GM19238 (cell line): Measurements from ENCODE around the gene PIGQ.
A peak's percentile ranks its signal among the peaks of the same experiment; 100 is the strongest.
"Not testable (repeated sequence)": the region's sequence is repeated elsewhere in the genome, so short reads cannot be mapped to it uniquely, and the experiment has no call there.

ENCODE experiments used
- DNase-seq: peaks from one replicate; pipeline ENCODE4 v3.0.0; 2011; ENCODE audit warnings: low spot score; ENCODE audit not compliant: insufficient read length

The PIGQ gene

DNA sequence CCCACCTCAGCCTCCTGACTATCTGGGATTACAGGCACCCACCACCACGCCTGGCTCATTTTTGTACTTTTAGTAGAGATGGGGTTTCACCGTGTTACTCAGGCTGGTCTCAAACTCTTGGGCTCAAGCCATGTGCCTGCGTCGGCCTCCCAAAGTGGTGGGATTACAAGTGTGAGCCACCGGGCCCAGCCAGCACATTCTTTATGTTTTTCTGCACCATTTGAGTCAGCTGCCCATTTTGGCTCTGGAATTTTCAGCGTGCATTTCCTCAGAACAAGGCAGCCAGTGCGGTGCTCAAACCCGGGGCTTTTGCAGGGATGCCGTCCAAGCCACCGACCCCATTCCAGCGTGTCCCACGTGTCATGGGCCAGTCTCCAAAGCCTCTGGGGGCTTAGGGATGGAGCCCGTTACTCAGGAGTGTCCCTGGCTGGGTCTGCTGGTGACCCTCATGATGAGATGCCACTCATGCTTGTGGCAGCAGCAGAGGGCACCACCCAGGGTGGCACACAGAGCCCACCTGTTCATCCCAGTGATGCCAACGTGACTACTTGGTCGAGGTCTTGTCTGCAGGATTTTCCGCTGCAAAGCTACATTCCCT, 16.4 kb downstream of the PIGQ start:
- DNase-seq, result no peak

DNA sequence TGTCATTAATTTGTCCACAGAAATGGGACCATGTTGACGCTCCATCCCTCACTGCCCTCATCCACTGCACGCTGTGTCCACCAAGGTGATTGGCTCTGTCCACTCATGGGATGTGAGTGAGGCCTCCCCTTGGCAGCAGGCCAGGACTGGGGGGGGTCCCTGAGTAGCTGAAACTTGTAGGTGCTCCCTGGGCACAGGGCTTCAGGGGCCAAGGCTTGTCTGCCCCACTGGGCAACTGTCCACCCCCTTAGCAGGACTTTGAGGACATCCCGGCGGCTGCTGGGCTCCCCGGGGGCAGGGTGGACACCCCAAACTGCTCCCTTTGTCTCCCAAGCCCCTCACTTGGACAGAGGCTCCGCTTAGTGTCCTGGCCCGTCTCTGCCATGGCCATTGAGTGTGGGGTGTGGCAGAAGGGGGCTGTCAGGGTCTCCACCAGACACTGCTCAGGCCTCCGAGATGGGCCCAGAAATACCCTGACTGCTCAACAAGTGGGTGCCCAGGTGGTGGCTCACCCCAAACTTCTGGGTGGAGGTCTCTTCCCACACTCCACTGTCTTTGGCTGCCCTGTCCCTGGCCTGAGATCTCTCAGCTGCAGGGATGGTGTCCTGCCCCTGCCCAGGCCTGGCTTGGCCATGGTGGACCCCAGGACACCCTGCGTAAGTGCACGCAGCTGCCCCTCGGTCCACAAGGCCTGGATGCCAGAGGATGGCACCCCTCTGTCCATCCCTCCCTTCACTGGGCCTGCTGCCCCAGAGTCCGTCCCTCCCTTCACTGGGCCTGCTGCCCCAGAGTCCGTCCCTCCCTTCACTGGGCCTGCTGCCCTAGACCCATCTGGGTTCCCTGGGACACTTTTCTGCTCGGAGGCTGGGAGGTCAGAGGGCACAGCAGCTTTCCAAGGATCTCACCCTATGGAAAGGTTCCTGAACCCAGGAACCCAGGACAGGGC, 17.1 kb downstream of the PIGQ start:
- DNase-seq, result no peak

DNA sequence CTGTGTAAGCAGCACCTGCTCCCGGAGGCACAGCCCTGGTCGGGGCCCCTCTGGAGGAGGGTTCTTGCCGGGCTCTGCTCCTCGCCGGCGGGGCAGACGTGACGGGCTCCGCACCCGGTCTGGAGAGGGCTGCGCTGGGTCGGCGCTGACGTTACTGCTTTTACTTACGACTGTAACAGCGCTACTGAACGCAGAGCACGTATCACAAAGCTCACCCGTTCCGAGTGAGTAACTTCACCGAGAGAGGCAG, 18.8 kb downstream of the PIGQ start:
- DNase-seq, result peak; percentile 45

DNA sequence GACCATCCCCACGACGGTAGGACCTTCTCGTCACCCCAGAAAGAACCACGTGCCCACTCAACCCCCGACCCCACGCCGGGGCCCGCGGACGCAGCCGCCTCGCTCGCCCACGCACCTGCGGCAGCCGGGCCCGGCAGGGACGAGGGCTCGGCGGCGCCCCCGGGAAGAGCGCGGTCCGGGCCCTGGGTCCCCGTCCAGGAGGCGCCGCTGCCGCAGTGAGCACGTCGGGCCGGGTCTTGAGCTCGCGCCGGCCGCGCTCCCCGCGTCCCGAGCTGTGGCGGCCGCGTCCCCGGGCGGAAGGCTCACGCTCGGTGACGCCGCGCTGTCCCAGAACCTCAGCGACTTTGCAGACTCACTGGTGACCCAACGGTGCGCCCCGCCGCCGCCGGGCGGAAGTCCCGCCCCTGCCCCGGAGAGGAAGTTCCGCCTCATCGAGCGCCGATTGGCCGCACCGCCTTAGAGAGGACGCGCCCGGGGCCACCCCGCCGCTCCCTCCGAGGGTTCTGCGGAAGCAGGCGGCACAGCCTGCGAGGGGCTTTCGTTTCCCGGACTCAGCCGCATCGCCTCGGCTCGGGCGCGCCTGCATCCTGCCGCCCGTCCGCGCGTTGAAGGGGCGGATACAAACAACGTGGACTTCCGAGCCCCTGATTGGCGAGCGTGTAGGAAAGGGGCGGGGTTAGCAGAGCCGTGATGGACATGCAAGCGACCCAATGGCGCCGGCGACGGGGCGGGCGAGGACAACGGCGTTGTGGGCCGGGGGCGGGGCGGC, 19.3 kb downstream of the PIGQ start:
- DNase-seq, result peak; percentile 93

DNA sequence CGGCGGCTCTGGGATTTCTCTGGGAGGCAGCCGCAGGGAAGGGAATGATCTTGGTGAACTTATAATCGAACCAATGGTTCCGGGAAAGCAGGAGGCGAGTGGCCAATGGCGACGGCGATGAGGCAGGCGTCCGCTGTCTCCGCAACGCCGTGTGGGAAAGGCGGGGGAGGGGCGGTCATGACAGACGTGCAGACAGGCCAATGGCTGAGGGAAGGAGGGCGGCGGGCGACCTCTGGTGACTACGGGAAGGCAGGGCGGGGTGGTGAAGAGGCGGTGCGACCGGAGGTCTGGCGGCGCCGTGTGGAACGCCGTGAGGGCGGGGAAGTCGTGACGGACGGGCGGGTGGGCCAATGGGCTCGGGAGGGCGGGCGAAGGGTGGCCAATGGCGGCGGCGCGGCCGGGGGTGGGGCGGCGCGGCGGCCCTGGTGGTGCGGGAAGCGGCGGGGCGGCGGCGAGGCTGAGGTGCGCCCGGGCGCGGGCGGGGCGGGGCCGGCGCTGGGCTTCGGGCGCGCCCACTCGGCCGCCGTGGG, 20.0 kb downstream of the PIGQ start, which contains the start of gene RAB40C:
RAB40C (plus strand) TSS at position 409 of the 530 bp plus-strand sequence. CDS start 226 bp downstream, outside the sequence.
- DNase-seq, result peak; percentile 99

DNA sequence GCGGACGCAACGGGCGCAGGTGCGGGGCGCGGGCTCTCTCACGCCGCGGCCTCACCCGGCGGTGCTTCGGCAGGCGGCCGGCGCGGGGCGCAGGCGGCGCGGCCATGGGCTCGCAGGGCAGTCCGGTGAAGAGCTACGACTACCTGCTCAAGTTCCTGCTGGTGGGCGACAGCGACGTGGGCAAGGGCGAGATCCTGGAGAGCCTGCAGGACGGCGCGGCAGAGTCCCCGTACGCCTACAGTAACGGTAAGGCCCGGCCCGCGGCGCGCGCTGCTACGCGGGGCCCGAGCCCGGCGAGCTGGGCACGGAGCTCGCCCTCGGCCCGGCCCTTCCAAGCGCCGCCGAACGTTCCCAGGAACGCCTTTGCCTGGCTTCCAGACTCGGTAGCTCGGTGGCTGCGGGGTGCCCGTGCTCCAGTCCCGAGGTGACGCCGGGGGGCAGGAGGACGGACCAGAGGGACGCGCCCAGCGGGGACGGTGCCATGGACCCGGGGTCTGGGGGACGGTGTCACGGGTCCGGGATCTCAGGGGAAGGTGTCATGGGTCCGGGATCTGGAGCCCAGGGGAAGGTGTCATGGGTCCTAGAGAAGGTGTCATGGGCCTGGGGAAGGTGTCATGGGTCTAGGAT, 20.5 kb downstream of the PIGQ start:
- DNase-seq, result no peak

DNA sequence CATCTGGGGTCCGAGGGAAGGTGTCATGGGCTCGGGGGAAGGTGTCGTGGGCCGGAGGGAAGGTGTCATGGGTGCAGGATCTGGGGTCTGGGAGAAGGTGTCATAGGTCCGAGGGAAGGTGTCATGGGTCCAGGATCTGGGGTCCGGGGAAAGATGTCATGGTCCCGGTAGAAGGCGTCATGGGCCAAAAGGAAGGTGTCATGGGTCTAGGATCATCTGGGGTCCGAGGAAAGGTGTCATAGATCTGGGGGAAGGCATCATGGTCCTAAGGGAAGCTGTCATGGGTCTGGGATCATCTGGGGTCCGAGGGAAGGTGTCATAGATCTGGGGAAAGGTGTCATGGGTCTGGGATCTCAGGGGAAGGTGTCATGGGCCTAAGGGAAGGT, 21.0 kb downstream of the PIGQ start:
- no peak for DNase-seq

DNA sequence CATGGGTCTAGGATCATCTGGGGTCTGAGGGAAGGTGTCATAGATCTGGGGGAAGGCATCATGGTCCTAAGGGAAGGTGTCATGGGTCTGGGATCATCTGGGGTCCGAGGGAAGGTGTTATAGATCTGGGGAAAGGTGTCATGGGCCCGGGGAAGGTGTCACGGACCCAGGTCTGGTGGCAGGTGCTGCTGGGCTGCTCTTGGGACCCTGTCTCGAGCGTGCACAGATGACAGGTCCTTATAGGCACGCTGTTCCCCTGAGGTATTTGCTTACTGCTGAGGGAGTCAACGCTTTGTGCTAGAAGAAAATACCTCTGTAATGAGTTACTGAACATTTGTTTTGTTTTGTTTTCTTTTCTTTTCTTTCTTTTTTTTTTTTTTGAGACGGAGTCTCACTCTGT, 21.5 kb downstream of the PIGQ start:
- DNase-seq, result no peak

DNA sequence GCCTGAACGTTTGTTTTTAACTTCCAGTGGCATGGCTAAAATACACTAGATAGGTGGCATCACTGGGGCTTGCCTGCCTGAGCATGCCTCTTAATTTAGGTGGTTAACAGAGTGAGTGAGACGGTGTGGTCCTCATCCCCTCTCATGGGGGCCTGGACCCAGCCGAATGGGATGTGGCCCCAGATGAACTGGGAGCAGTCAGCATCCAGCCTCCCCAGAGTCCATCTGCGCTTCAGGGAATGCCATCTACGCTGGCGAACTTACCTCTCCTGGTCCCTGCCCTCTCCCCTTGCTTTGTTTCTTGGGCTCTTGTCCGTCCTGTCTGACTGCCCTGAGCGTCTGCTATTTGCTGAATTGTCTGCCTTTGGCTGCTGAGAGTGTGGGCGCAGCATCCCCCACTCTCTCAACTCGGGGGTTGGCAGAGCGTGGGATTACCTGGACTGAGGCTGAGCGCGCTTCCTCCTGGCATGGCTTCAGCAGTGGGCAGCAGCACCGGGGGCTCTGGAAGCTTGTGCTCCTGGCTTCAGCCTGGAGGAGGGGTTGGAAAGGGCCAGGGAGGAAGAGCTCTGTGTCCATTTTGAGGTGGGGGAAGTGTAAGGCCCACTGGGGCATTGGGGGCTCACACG, 22.2 kb downstream of the PIGQ start:
- DNase-seq, result no peak

DNA sequence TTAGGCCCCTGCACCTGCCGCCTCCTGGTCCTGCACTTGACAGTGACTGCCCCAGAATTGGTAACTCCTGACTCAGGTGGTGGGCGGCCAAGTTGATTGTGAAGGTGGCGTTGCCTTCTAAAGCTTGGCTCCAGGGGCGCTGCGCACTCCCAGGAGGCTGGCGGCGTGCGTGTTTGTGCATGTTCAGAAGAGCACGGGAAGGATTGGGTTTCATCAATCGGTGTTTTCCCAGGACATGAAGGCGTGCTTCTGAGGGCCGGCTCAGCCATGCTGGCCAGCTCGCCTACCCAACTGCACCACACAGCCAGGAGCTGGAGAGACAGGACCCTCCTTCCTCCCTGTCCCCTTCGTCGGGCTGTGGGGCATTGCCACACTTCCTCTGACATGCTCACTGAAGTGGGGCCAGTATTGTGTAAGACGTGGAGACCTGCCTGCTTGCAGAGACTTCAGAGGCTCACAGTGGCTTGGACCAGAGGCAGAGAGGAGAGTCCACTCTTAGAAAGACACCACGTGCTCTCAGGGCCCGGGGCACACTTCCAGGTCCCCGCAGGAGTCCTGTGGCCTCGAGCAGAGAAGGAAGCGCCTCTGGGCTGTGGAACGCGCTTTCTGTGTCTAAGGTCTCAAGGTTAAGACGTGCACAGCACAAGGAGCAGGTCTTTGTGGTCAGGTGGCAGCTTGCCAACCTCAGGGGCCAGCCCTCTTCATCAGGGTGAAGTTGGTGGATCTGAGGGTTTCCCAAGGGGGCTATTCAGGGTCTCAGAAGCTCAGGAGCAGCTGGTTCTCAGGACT, 22.9 kb downstream of the PIGQ start:
- no peak for DNase-seq

DNA sequence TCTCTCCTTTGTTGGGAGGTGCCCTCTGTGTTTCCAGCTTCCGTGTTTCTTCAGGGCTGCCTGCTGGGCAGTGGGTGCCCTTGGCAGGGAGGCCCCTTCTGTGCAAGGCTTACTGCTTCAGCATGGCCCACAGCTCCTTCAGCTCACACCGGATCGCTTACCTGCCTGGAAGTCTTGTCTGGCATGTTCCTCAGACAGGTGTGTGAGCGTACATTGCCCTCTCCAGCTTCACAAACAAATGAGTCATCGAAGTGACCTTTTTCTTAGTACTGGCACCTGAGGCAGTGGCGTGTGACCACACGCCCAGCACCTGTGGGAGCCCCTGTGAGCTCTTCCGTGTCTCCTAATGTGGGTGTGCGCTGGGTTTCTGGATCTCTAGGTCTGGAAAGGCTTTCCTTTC, 23.6 kb downstream of the PIGQ start:
- no peak for DNase-seq

DNA sequence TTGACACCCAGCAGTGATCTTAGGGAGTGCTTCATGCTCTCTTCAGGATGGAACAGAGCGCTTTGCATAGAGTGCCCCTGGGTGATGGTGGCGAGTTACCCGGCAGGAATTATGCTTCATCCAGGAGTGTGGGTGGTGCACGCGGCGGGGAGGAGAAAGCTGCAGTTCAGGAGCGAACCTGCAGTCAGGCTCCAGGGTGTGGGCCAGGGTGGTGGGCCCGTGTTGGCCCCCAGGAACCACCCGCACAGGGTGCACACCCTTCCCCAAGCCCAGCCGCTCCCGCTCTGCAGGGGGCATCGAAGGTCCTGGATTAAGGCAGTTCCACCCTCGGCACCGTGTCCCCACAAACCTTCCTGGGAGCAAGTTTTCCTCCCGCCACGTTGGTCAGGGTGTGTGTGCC, 24.0 kb downstream of the PIGQ start:
- no peak for DNase-seq

DNA sequence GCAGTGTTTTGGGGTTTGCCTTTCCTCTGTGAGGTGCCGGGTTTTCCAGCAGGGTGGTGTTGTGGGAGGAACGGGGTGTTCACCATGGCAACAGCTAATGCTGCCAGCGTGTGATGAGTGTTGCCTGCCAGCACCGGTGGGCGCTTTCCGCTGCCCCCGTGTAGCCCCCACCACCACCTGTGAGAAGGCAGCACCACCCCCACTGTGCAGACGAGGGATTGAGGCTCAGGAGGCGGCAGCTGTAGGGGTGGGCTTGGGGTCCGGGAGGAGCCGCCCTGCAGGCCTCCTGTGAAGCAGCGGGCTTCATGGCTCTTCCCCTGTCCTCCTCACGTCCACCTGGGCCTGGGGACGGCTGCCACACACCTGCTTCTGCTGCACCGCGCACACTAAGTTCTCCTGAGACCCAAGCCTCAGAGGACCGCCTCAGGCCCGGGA, 25.3 kb downstream of the PIGQ start:
- no peak for DNase-seq

DNA sequence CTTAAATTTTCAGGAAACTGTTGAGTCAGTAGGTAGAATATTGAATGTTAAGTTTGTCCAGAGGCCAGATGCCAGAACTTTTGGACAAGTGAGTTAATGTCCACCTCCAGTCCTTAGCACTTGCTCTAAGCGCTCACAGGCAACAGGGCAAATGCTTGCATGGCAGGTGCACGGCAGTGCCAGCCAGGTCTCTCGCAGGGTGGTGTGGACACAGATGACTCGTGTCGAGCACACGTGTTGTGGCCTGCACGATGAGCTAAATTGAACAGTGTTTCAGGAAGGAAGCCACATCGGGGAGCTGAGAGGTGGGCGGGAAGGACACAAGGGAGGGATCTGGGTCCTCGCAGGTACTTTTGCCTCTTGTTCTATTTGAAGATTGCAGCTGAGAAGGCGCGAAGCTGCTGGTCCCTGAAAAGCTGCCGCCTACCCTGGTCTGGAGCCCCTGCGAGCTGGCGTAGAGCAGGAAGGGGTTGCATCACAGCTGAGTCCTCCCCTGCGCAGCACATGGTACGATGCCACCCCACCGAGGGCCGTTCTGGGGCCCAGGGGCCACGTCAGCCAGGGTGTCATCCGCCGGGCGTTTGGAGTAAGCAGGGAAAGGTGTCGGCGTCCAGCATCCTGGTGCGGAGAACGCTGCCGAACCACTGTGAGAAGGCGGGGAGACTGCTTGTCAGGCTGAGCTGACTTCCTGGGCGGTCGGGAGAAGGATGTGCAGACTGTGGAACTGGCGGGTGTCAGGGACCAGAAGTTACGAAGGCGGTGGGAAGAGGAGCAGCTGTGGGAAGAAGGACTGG, 26.4 kb downstream of the PIGQ start:
- no peak for DNase-seq

DNA sequence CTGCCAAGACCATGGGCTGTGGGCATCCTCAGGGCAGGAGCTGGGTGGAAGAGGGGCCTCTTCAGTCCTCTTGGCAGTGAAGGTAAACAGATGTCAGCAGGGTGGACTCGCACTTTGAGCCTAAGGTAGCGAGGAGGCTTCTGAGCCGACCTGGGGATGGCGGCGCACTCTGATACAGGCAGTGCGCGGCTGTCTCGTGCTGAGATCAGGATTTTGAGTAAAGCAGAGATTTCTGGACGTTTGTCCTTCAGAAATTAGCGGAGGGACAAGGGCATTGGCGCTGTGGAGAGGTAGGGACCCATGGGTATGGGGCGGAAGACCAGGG, 26.9 kb downstream of the PIGQ start:
- DNase-seq, result no peak

DNA sequence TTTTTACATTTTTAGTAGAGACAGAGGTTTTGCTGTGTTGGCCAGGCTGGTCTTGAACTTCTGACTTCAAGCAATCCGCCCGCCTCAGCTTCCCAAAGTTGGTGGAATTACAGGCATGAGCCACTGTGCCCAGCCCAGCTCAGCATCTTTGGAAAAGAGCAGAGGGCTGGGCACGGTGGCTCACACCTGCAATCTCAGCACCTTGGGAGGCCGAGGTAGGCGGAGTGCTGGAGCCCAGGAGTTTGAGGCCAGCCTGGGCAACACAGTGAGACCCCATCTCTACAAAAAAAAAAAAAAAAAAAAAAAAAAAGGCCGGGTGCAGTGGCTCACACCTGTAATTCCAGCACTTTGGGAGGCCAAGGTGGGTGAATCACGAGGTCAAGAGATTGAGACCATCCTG, 27.9 kb downstream of the PIGQ start:
- DNase-seq, result not testable (repeated sequence)

DNA sequence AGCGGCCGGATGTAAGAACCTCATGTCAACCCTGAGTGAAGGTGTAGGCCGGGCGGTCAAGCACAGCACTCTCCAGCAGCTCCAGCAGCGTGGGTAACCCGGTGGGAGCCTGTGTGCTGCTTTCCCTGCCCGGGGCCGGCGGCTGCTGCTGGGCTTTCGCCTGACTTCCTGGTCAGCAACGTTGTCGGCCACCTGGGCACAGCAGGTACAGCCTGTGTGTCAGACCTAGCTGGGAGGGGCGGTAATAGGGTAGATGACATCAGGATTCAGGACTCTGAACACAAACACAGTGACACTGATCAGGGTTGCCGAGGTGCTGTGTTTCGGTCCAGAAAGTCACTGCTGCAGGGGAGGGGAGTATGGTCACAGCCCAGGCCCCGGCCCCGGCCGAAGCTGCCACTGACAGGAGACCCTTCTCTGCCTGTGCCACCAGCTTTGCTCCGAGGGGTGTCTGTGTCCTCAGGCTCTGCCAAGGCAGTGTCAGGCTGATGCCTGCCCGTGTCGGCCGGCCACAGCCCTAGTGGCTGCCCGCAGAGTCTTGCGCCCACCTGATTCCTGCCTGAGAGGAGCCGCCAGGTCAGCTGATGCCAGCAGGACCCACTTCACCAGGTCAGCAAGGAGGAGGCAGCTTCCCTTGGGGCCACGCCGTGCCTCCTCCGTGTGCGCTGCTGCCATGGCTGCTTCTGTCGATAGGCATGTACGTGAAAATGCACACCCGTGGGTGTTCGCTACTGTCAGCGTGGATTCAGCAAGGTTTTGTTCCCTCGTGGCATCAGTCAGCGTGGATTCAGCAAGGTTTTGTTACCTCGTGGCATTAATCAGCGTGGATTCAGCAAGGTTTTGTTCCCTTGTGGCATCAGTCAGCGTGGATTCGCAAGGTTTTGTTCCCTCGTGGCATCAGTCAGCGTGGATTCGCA, 29.3 kb downstream of the PIGQ start:
- DNase-seq, result no peak

DNA sequence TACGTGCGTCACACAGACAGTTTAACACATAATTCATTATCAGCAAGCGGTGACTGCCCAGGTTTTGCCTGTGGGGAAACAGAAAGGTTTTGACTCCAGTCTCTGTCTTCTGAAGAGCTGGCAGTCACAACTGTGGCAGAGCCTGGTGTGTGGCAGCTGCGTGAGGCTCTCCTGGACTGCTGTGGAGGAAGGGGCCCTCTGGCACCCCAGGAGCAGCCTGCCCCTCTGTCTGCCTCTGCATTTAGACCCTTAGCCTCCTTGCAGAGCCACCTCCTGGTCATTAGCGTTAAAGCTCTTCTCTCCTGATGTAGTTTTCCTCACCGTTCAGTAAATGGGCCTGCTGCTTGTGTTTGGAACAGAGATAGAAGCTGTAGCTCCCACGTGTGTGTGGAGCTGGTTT, 31.0 kb downstream of the PIGQ start:
- no peak for DNase-seq

DNA sequence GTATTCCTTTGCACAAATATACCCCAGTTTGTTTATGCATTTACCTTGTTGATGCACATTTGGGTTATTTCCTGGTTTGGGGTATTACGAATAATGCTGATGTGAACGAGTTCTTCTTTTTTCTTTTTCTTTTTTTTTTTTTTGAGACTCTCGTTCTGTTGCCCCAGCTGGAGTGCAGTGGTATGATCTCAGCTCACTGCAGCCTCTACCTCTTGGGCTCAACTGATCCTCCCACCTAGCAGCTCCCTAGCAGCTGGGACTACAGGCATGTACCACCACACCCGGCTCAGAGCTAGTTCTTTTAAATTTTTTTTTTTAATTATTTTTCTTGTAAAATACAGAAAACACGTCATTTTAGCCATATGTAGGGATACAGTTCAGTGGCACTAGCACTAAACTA, 34.2 kb downstream of the PIGQ start:
- no peak for DNase-seq
